Endothelial cell of umbilical vein (primary cell): ENCODE results near the gene SLIT1.

Source experiments
- EZH2 ChIP-seq: IDR thresholded peaks from 2 replicates; pipeline ENCODE4 v1.6.1; 2012; ENCODE audit warnings: borderline replicate concordance, low read depth, mild to moderate bottlenecking, moderate library complexity, low read length, inconsistent platforms; ENCODE audit not compliant: severe bottlenecking
- MAX ChIP-seq: IDR thresholded peaks from 2 replicates; pipeline ENCODE4 v1.6.1; 2011; ENCODE audit not compliant: insufficient read depth, insufficient read length

GRCh38 chr10:97049670-97050069 is 136.1 kb downstream of the SLIT1 start:
- TF ChIP-seq MAX (no peak), EZH2 (no peak)
